CD14-positive monocyte (primary cell): ENCODE data around the gene TAS2R50. TPM values are rescaled to one million over a fixed set of nuclear protein-coding genes. Genes with fewer than 3 reads are reported as not detected.

Source experiments
- DNase-seq, 3 donors: peaks; one replicate each; pipeline ENCODE4 v3.0.0-alpha.2; 2011 to 2022
- H2AFZ ChIP-seq: 2 replicates; pipeline ENCODE4 v1.6.0; 2012; ENCODE audit warnings: mild to moderate bottlenecking, low read depth, low read length, inconsistent platforms; ENCODE audit not compliant: insufficient read depth, poor library complexity, severe bottlenecking
- H3K27ac ChIP-seq, 2 donors: 1 replicate in 1 of 2; 2 replicates in 1 of 2; pipeline ENCODE4 v1.5.1; 2012 to 2013; ENCODE audit warnings: low read length in 2 of 2, control low read depth in 1 of 2, inconsistent platforms in 1 of 2, low read depth in 1 of 2, mild to moderate bottlenecking in 1 of 2
- H3K27me3 ChIP-seq, 2 donors: one replicate each; pipeline versions ENCODE4 v1.6.0 to v1.6.1; 2011 to 2013; ENCODE audit warnings: low read length in 2 of 2; ENCODE audit not compliant: control insufficient read depth in 2 of 2, insufficient read depth in 2 of 2
- H3K36me3 ChIP-seq, 2 donors: replicated peaks in 1 of 2; 1 replicate in 1 of 2; 2 replicates in 1 of 2; pipeline versions ENCODE4 v1.5.1 to v1.6.1; 2012 to 2013; ENCODE audit warnings: low read length in 2 of 2, control low read depth in 1 of 2, inconsistent platforms in 1 of 2, mild to moderate bottlenecking in 1 of 2; ENCODE audit not compliant: insufficient read depth in 2 of 2, control insufficient read depth in 1 of 2
- H3K4me1 ChIP-seq, 2 donors: 1 replicate in 1 of 2; 2 replicates in 1 of 2; pipeline versions ENCODE4 v1.5.1 to v1.6.1; 2012 to 2013; ENCODE audit warnings: low read length in 2 of 2, control low read depth in 1 of 2, inconsistent platforms in 1 of 2, mild to moderate bottlenecking in 1 of 2, moderate library complexity in 1 of 2; ENCODE audit not compliant: insufficient read depth in 2 of 2, control insufficient read depth in 1 of 2
- H3K4me2 ChIP-seq: replicated peaks from 2 replicates; pipeline ENCODE3; 2012; ENCODE audit warnings: low read length, moderate library complexity, mild to moderate bottlenecking; ENCODE audit not compliant: poor library complexity, severe bottlenecking; ENCODE audit errors: extremely low read depth
- H3K4me3 ChIP-seq, 3 experiments: fragments of 200-600 bp in 1 of 3; sonication (generic) in 1 of 3; replicated peaks in 1 of 3; 1 replicate in 2 of 3; 2 replicates in 1 of 3; pipeline ENCODE4 v1.5.1; 2011 to 2013; ENCODE audit warnings: low read length in 3 of 3, mild to moderate bottlenecking in 3 of 3, control low read depth in 2 of 3, low read depth in 2 of 3, inconsistent platforms in 1 of 3, moderate library complexity in 1 of 3
- H3K79me2 ChIP-seq: 2 replicates; pipeline ENCODE4 v1.6.0; 2012; ENCODE audit warnings: mild to moderate bottlenecking, control low read depth, inconsistent platforms, low read length, moderate library complexity; ENCODE audit not compliant: insufficient read depth
- H3K9ac ChIP-seq: 2 replicates; pipeline ENCODE4 v1.6.0; 2017; ENCODE audit warnings: low read length, mild to moderate bottlenecking; ENCODE audit not compliant: insufficient read depth, poor library complexity, severe bottlenecking
- H3K9me3 ChIP-seq, 2 donors: replicated peaks in 1 of 2; 1 replicate in 1 of 2; 2 replicates in 1 of 2; pipeline versions ENCODE4 v1.5.1 to v1.6.1; 2012 to 2013; ENCODE audit warnings: low read length in 2 of 2, control low read depth in 1 of 2; ENCODE audit not compliant: control insufficient read depth in 1 of 2, insufficient read depth in 1 of 2
- H4K20me1 ChIP-seq: 2 replicates; pipeline ENCODE4 v1.6.0; 2012; ENCODE audit warnings: mild to moderate bottlenecking, low read length, control low read depth, moderate library complexity; ENCODE audit not compliant: insufficient read depth
- H3K27ac Mint-ChIP-seq, 7 donors: one replicate each; pipeline ENCODE4 v1.8.0; 2020; ENCODE audit warnings: mild to moderate bottlenecking in 7 of 7, mixed read lengths in 7 of 7, moderate library complexity in 6 of 7, inconsistent platforms in 2 of 7
- H3K27me3 Mint-ChIP-seq, 3 donors: one replicate each; pipeline ENCODE4 v1.8.0; 2021 to 2022; ENCODE audit warnings: low read depth in 3 of 3, mild to moderate bottlenecking in 3 of 3, mixed read lengths in 3 of 3, moderate library complexity in 3 of 3, inconsistent platforms in 1 of 3
- H3K36me3 Mint-ChIP-seq, 2 donors: one replicate each; pipeline ENCODE4 v1.8.0; 2020; ENCODE audit warnings: mixed read lengths in 2 of 2, inconsistent platforms in 1 of 2, mild to moderate bottlenecking in 1 of 2
- H3K4me1 Mint-ChIP-seq: one replicate; pipeline ENCODE4 v1.8.0; 2020; ENCODE audit warnings: mild to moderate bottlenecking, mixed read lengths
- H3K4me3 Mint-ChIP-seq, 2 donors: one replicate each; pipeline ENCODE4 v1.8.0; 2020; ENCODE audit warnings: mild to moderate bottlenecking in 2 of 2, mixed read lengths in 2 of 2, moderate library complexity in 1 of 2
- H3K9me3 Mint-ChIP-seq, 7 donors: one replicate each; pipeline ENCODE4 v1.8.0; 2020 to 2022; ENCODE audit warnings: mixed read lengths in 7 of 7, mild to moderate bottlenecking in 6 of 7, moderate library complexity in 6 of 7, inconsistent platforms in 2 of 7
- CTCF ChIP-seq: fragments of 200-600 bp; IDR thresholded peaks from one replicate; pipeline ENCODE4 v1.8.0; 2022; ENCODE audit warnings: antibody characterized with exemption, mild to moderate bottlenecking
- WGBS: methylation state at CpG from one replicate; pipeline ENCODE4 v1.1.5; 2013; ENCODE audit warnings: missing lambda C conversion rate; ENCODE audit not compliant: insufficient coverage; 5-methylcytosine and 5-hydroxymethylcytosine counted together
- intact Hi-C, 2 donors: fragments of 100-400 bp; cut with micrococcal nuclease; formaldehyde crosslinking; loops; one replicate each; pipeline versions ENCODE4 v1.15.0 to v1.15.1; 2023
- polyA plus RNA-seq, 3 donors: library from polyadenylated mRNA; depleted of rRNA in 1 of 3; unstranded in 2 of 3; stranded (reverse) in 1 of 3; fragments of 300-500 nt in 2 of 3; fragments of >200 nt in 1 of 3; fragmentation: Illumina TruSeq in 2 of 3; gene quantifications; 1 replicate in 2 of 3; 2 replicates in 1 of 3; pipeline ENCODE4 v1.2.3, GENCODE V29; 2012 to 2021

The TAS2R50 gene
- polyA plus RNA-seq, 3 donors, result 0.27 TPM; not detected in 2

- Histone ChIP-seq H3K9me3 (no peaks in the 10 kb centered on the region), H3K4me1 (no peaks in the 10 kb centered on the region), H3K36me3 (no peaks in the 10 kb centered on the region), H3K9ac (no peak within 1 kb of the TSS), H3K4me2 (no peak within 1 kb of the TSS), H3K4me3 (no peak within 1 kb of the TSS), H2AFZ (no peak within 1 kb of the TSS), H3K79me2 (no peaks in the 10 kb centered on the region), H3K27ac (no peak within 1 kb of the TSS), H4K20me1 (no peaks in the 10 kb centered on the region), H3K27me3 (no peaks in the 10 kb centered on the region)
- WGBS, result no CpG with 5 or more reads among the region's 1 CpG
- H3K27ac Mint-ChIP-seq, result no peak within 1 kb of the TSS
- no peak for TF ChIP-seq CTCF
- peaks cover 0 to 1% (median 0%) of the 10 kb centered on the region in 7 donors for H3K9me3 Mint-ChIP-seq
- H3K36me3 Mint-ChIP-seq, result peaks cover 0 to 3% of the 10 kb centered on the region in 2 donors
- H3K4me3 Mint-ChIP-seq, result no peak within 1 kb of the TSS
- intact Hi-C loops, result no loop called here
- H3K27me3 Mint-ChIP-seq, result peaks cover 0 to 1% (median 0%) of the 10 kb centered on the region in 3 donors
- DNase-seq, result no peak
- peaks cover 3% of the 10 kb centered on the region for H3K4me1 Mint-ChIP-seq
Measured at GRCh38 chr12:10939163-10939562, 47.5 kb downstream of the TAS2R50 start, which contains the start of gene TAS2R14. Gene TAS2R14, minus strand, starts transcription at chr12:10939263. Its CDS starts 56 bp downstream, at chr12:10939207.

- intact Hi-C loops, result no loop called here
- H3K27ac Mint-ChIP-seq, result no peak overlapping the region
- H3K27me3 Mint-ChIP-seq, result peaks cover 0 to 1% (median 0%) of the 10 kb centered on the region in 3 donors
- no CpG with 5 or more reads among the region's 1 CpG for WGBS
- no peak overlapping the region for H3K9ac ChIP-seq
- no peak overlapping the region for H3K27ac ChIP-seq
- no peaks in the 10 kb centered on the region for H3K9me3 Mint-ChIP-seq
- no peak overlapping the region for H3K4me3 Mint-ChIP-seq
- peaks cover 0 to 3% of the 10 kb centered on the region in 2 donors for H3K36me3 Mint-ChIP-seq
- TF ChIP-seq CTCF, result no peak
- H3K27me3 ChIP-seq, result no peaks in the 10 kb centered on the region
- no peak overlapping the region for H3K4me2 ChIP-seq
- no peaks in the 10 kb centered on the region for H3K4me1 ChIP-seq
- DNase-seq, result no peak
- no peak overlapping the region for H3K4me3 ChIP-seq
- H3K4me1 Mint-ChIP-seq, result peaks cover 3% of the 10 kb centered on the region
- no peaks in the 10 kb centered on the region for H4K20me1 ChIP-seq
- no peaks in the 10 kb centered on the region for H3K36me3 ChIP-seq
- H2AFZ ChIP-seq, result no peak overlapping the region
- no peaks in the 10 kb centered on the region for H3K79me2 ChIP-seq
- H3K9me3 ChIP-seq, result no peaks in the 10 kb centered on the region
Measured at GRCh38 chr12:10936506-10936905, 50.2 kb downstream of the TAS2R50 start.

Other genes starting within 250 kb of the TAS2R50 start
- gene TAS2R7, start 184.3 kb downstream of the TAS2R50 start, polyA plus RNA-seq, result not detected
- not detected for gene TAS2R8, start 179.6 kb downstream of the TAS2R50 start, polyA plus RNA-seq
- not detected for gene TAS2R9, start 176.7 kb downstream of the TAS2R50 start, polyA plus RNA-seq
- under 1 TPM in 1 of 3 donors, not detected in 2; 0.08 TPM for gene TAS2R10, start 160.6 kb downstream of the TAS2R50 start, polyA plus RNA-seq
- gene PRR4, start 137.4 kb downstream of the TAS2R50 start, polyA plus RNA-seq, result 1 to 10 TPM in 1 of 3 donors, not detected in 2; 1.0 TPM
- 1 to 10 TPM; 1.9 to 3.5 (median 2.9) TPM for gene PRH1, start 102.7 kb downstream of the TAS2R50 start, polyA plus RNA-seq
- not detected for gene TAS2R13, start 77.3 kb downstream of the TAS2R50 start, polyA plus RNA-seq
- not detected for gene PRH2, start 57.7 kb downstream of the TAS2R50 start, polyA plus RNA-seq
- 1 to 10 TPM in 1 of 3 donors, under 1 TPM in 2; 0.53 to 1.5 (median 0.61) TPM for gene TAS2R14, start 47.6 kb downstream of the TAS2R50 start, polyA plus RNA-seq
- under 1 TPM in 1 of 3 donors, not detected in 2; 0.71 TPM for gene TAS2R20, start 11.4 kb upstream of the TAS2R50 start, polyA plus RNA-seq
- gene TAS2R19, start 35.7 kb upstream of the TAS2R50 start, polyA plus RNA-seq, result under 1 TPM in 1 of 3 donors, not detected in 2; 0.29 TPM
- under 1 TPM in 1 of 3 donors, not detected in 2; 0.29 TPM for gene TAS2R31, start 44.5 kb upstream of the TAS2R50 start, polyA plus RNA-seq
- gene TAS2R46, start 75.4 kb upstream of the TAS2R50 start, polyA plus RNA-seq, result under 1 TPM in 1 of 3 donors, not detected in 2; 0.36 TPM
- not detected for gene TAS2R43, start 105.4 kb upstream of the TAS2R50 start, polyA plus RNA-seq
- gene TAS2R30, start 147.7 kb upstream of the TAS2R50 start, polyA plus RNA-seq, result under 1 TPM in 1 of 3 donors, not detected in 2; 0.05 TPM
- gene SMIM10L1, start 184.3 kb upstream of the TAS2R50 start, polyA plus RNA-seq, result 1 to 10 TPM; 1.4 to 7.8 (median 7.3) TPM
- gene TAS2R42, start 200.0 kb upstream of the TAS2R50 start, polyA plus RNA-seq, result not detected